ENCODE measurements around the gene TMEM53. TPM values are rescaled to one million over a fixed set of nuclear protein-coding genes. Genes with fewer than 3 reads are reported as not detected.

Gene TMEM53
- total and polyA plus RNA-seq, 9 donors: 4.1 to 17.9 (median 11.4) TPM

GRCh38 chr1:44613941-44614340 is 60.3 kb downstream of the TMEM53 start:
- peaks cover 4% of the 10 kb centered on the region for H3K4me1 ChIP-seq (ENCODE audit: insufficient read depth)
- TF ChIP-seq EP300 (IDR thresholded peaks at IDR 0.05) (no peak), CTCF (IDR thresholded peaks at IDR 0.05) (no peak)
- 87 to 91% (median 90%) methylated on average over 6 of the region's 6 CpGs for WGBS, 3 donors
- no peaks in the 10 kb centered on the region for H3K27me3 ChIP-seq
- no peaks in the 10 kb centered on the region for H3K9me3 ChIP-seq
- no peaks in the 10 kb centered on the region for H3K36me3 ChIP-seq
- peak in 1 of 5 donors; percentile 21 for DNase-seq
- intact Hi-C loops (cut with DNase I): loop anchor here in 2 of 4 donors (5.0 kb wide), 2 partner anchors 33 to 38 kb away; no protein-coding TSS in a partner anchor
- H3K27ac ChIP-seq: no peak overlapping the region
- no peak overlapping the region for H3K4me3 ChIP-seq

GRCh38 chr1:44611866-44612265 is 62.4 kb downstream of the TMEM53 start:
- Histone ChIP-seq H3K4me1 (ENCODE audit: insufficient read depth) (peaks cover under 1% of the 10 kb centered on the region), H3K4me3 (no peak overlapping the region), H3K9me3 (no peaks in the 10 kb centered on the region), H3K36me3 (no peaks in the 10 kb centered on the region), H3K27me3 (no peaks in the 10 kb centered on the region), H3K27ac (no peak overlapping the region)
- intact Hi-C loops (cut with DNase I): loop anchor here in 2 of 4 donors (5.0 kb wide), 2 partner anchors 35 to 40 kb away; no protein-coding TSS in a partner anchor
- no peak for DNase-seq
- TF ChIP-seq POLR2A (IDR thresholded peaks at IDR 0.05) (no peak), EP300 (IDR thresholded peaks at IDR 0.05) (no peak), CTCF (IDR thresholded peaks at IDR 0.05) (no peak)
- WGBS, 3 donors: 60 to 63% (median 61%) methylated on average over 4 of the region's 4 CpGs

GRCh38 chr1:44611419-44611818 is 62.9 kb downstream of the TMEM53 start:
- WGBS, 3 donors: 53 to 73% (median 65%) methylated on average over 5 of the region's 5 CpGs
- TF ChIP-seq EP300 (IDR thresholded peaks at IDR 0.05) (no peak), POLR2A (IDR thresholded peaks at IDR 0.05) (no peak), CTCF (IDR thresholded peaks at IDR 0.05) (no peak)
- Histone ChIP-seq H3K4me3 (no peak overlapping the region), H3K36me3 (no peaks in the 10 kb centered on the region), H3K4me1 (ENCODE audit: insufficient read depth) (no peaks in the 10 kb centered on the region), H3K9me3 (no peaks in the 10 kb centered on the region), H3K27ac (no peak overlapping the region), H3K27me3 (no peaks in the 10 kb centered on the region)
- intact Hi-C loops (cut with DNase I): loop anchor here in 2 of 4 donors (5.0 kb wide), 2 partner anchors 36 to 41 kb away; no protein-coding TSS in a partner anchor
- DNase-seq: no peak

GRCh38 chr1:44610527-44611148 is 63.6 kb downstream of the TMEM53 start:
- no peak for TF ChIP-seq CTCF (IDR thresholded peaks at IDR 0.05)
- TF ChIP-seq POLR2A (IDR thresholded peaks at IDR 0.05): no peak
- no peak for TF ChIP-seq EP300 (IDR thresholded peaks at IDR 0.05)
- 64 to 68% (median 67%) methylated on average over 12 of the region's 12 CpGs for WGBS, 3 donors
- no peaks in the 10 kb centered on the region for H3K36me3 ChIP-seq

More at GRCh38 chr1:44610527-44611148, 63.6 kb downstream of the TMEM53 start:
- H3K27me3 ChIP-seq: no peaks in the 10 kb centered on the region
- intact Hi-C loops (cut with DNase I): loop anchor here in 2 of 4 donors (5.0 kb wide), 2 partner anchors 37 to 42 kb away; no protein-coding TSS in a partner anchor
- no peaks in the 10 kb centered on the region for H3K4me1 ChIP-seq (ENCODE audit: insufficient read depth)
- H3K9me3 ChIP-seq: no peaks in the 10 kb centered on the region
- peak in 1 of 5 donors; percentile 11 for DNase-seq
- no peak overlapping the region for H3K4me3 ChIP-seq
- no peak overlapping the region for H3K27ac ChIP-seq

All from ovary (tissue), 9 donors.